HG02852 (cell line): ENCODE measurements around the gene DLK1.

Experiments used
- ATAC-seq: cut with Tn5 transposase; IDR thresholded peaks from one replicate; pipeline ENCODE4 v1.9.1; 2021; ENCODE audit warnings: mild to moderate bottlenecking, moderate library complexity; ENCODE audit not compliant: unreplicated experiment

Gene DLK1

GRCh38 chr14:100775351-100775830 is 48.7 kb downstream of the DLK1 start:
- no peak for ATAC-seq

GRCh38 chr14:100775831-100776591 is 49.3 kb downstream of the DLK1 start:
- ATAC-seq: no peak

GRCh38 chr14:100776681-100777365 is 50.1 kb downstream of the DLK1 start:
- no peak for ATAC-seq

GRCh38 chr14:100777366-100777817 is 50.7 kb downstream of the DLK1 start:
- ATAC-seq: no peak

GRCh38 chr14:100777818-100778525 is 51.3 kb downstream of the DLK1 start:
- ATAC-seq: no peak

- no peak for ATAC-seq
These were observed 51.8 kb downstream of the DLK1 start for GRCh38 chr14:100778526-100778882.

DNA sequence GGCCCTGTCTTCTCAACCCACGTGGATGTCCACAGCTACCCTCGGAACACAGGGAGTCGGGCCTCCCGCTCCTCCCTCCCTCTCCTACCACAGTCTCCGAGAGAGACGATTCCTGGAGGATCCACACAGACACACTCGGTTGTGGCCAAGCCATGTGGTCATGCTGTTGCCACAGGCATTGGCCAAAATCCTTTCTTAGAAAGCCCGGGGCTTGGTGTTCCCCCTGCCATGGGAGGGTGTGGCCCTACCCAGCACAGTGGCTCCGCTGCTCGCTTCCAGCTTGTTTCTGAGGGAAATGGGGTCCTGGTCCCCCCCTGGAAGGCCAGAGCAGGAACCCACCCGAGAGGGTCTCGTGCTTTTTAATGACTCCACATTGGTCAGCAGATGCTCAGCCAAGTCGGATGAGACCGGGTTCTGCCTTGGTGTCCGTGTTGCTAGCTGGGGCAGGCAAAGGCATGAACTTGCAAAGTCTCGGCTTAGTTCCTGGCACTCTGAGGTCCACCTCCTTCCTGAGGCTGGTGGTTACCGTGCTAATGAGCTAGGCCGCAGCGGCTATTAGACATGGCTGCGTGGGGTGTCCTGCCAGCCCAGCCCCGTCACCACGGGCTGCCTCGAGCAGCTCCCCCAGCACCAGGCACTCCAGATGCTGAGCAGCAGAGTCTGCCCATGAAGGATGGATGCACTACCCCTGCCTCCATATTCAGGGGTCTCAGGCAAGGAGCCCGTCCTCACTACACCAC is 52.4 kb downstream of the DLK1 start:
- no peak for ATAC-seq

DNA sequence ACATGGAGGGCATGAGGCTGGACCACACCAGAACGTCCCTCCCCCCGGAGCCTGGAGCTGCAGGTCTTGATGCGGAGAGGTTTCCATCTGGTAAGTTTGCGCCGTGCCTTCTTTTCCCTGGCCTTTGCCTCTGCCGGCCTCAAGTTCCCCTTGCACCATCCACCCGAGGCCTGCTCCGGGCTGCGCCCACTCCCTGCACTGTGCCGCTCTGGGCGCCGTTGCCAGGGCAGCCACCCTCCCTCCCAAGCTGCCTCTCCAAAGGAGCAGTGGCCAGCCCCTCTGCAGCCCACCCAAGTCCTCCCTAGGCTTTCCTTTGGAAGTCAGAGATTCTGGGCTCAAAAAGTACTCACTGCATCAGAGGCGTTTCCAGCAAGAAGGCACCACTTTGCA is 53.0 kb downstream of the DLK1 start:
- ATAC-seq: no peak

GRCh38 chr14:100780246-100780645 is 53.6 kb downstream of the DLK1 start:
- no peak for ATAC-seq

GRCh38 chr14:100780646-100781355 is 54.1 kb downstream of the DLK1 start:
- no peak for ATAC-seq

DNA sequence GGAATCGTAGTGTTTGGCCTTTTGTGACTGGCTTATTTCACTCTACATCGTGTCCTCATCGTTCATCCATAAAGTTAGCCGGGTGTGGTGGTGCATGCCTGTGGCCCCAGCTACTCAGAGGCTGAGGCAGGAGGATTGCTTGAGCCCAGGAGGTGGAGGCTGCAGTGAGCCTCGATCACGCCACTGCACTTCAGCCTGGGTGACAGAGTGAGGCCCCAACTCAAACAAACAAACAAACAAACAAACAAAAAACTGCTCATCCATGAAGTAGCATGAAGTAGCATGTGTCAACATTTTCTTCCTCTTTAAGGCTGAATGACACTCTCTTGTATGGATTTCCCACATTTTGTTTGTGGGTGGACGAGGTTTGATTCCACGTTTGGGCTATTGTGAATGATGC is 55.3 kb downstream of the DLK1 start:
- ATAC-seq: no peak

GRCh38 chr14:100782516-100783320 is 56.0 kb downstream of the DLK1 start:
- no peak for ATAC-seq

GRCh38 chr14:100783630-100784370 is 57.1 kb downstream of the DLK1 start:
- no peak for ATAC-seq

GRCh38 chr14:100784523-100785337 is 58.0 kb downstream of the DLK1 start:
- no peak for ATAC-seq

- no peak for ATAC-seq
These were observed 58.6 kb downstream of the DLK1 start for GRCh38 chr14:100785338-100785615.

GRCh38 chr14:100785626-100786025 is 58.9 kb downstream of the DLK1 start:
- no peak for ATAC-seq

- ATAC-seq: no peak
These were observed 59.4 kb downstream of the DLK1 start for GRCh38 chr14:100786131-100786530.

DNA sequence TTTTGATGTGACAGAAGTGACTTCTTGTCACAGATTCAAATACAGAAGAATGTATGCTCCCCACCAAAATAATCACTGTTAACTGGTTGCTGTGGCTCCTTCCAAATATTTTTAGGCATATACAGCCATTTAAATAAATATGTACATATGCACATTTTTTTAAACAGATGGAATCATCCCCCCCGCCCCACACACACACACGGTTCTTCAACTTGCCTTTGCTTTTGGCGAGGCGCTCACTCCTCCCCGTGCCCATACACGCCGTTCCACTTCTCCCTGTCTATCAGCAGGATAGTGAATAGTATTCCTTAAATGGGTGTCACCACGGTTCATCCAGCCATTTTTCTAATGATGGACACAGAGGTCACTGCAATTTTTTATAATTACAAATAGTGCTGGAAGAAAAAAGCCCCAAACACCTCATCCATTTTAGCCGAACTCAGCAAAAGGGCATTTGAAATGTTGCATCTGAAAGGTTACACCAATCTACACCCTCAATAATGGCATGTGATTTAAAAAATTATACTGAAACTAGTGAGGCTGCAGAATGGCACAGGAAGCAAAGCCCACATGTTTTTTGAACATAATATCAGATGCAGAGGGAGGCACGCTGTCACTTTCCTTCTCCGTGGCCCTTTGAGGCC is 60.0 kb downstream of the DLK1 start:
- no peak for ATAC-seq
